K562 (cell line): ENCODE data around the gene NPAS3. TPM values are rescaled to one million over a fixed set of nuclear protein-coding genes. Genes with fewer than 3 reads are reported as not detected.

ENCODE experiments used
- ATAC-seq: fragments of 200-7000 bp; cut with Tn5 transposase; 3 replicates; pipeline ENCODE4 v1.9.1; 2020; ENCODE audit warnings: moderate library complexity
- BruUV-seq: library from RNA; stranded (reverse); fragments of 400-500 nt; replicated peaks from 2 replicates; lab custom pipeline; 2021; lab: Mats Ljungman, UMichigan
- CTCF ChIA-PET: fragments of 300-600 bp; formaldehyde crosslinking; extraction: SDS; loops from one replicate; lab custom pipeline; 2021; ENCODE audit warnings: low intra/inter-chr PET ratio; lab: Yijun Ruan, JAX
- POLR2A ChIA-PET: fragments of 300-600, 350-650 bp; sonication (Branson Sonifier 250); formaldehyde crosslinking; extraction: SDS; loops from one replicate; lab custom pipeline; 2021; ENCODE audit warnings: antibody characterized with exemption, inconsistent platforms; lab: Yijun Ruan, JAX
- DNase-seq, 4 experiments: peaks; one replicate each; pipeline versions ENCODE4 v3.0.0 to v3.0.0-alpha.2; 2011 to 2018; ENCODE audit warnings: low spot score in 3 of 4, mixed read lengths in 3 of 4; ENCODE audit errors: extremely low read depth in 1 of 4
- FAIRE-seq: peaks from 2 replicates; lab custom pipeline; 2011; peaks lifted over from hg19 to GRCh38; lab: Jason Lieb, UNC
- H2AFZ ChIP-seq: 2 replicates; pipeline ENCODE4 v1.6.0; 2011; ENCODE audit warnings: low read depth, low read length, control low read depth, inconsistent platforms
- H3K27ac ChIP-seq: fragments of 200-600 bp; 3 replicates; pipeline ENCODE4 v1.8.0; 2011; ENCODE audit warnings: low read depth, mild to moderate bottlenecking, control low read depth, inconsistent platforms, low read length, moderate library complexity, mixed read lengths; ENCODE audit errors: extremely low read depth
- H3K27me3 ChIP-seq, 2 experiments: fragments of 300-600 bp in 1 of 2; 2 replicates in 1 of 2; 3 replicates in 1 of 2; pipeline versions ENCODE4 v1.6.0 to v1.8.0; 2011; ENCODE audit warnings: inconsistent platforms in 2 of 2, low read length in 2 of 2, mild to moderate bottlenecking in 1 of 2, mixed read lengths in 1 of 2, moderate library complexity in 1 of 2; ENCODE audit not compliant: control insufficient read depth in 2 of 2, insufficient read depth in 2 of 2
- H3K36me3 ChIP-seq: fragments of 300-600 bp; 3 replicates; pipeline ENCODE4 v1.8.0; 2011; ENCODE audit warnings: mild to moderate bottlenecking, low read length, inconsistent platforms; ENCODE audit not compliant: control insufficient read depth, insufficient read depth
- H3K4me1 ChIP-seq, 2 experiments: fragments of 200-600 bp in 1 of 2; replicated peaks in 1 of 2; 2 replicates in 1 of 2; 3 replicates in 1 of 2; pipeline versions ENCODE4 v1.5.1 to v1.8.0; 2011; ENCODE audit warnings: inconsistent platforms in 2 of 2, low read length in 2 of 2, mild to moderate bottlenecking in 1 of 2, mixed read lengths in 1 of 2, moderate library complexity in 1 of 2; ENCODE audit not compliant: control insufficient read depth in 2 of 2, insufficient read depth in 2 of 2
- H3K4me2 ChIP-seq: 2 replicates; pipeline ENCODE4 v1.6.1; 2011; ENCODE audit warnings: low read length, control low read depth, inconsistent platforms, mixed read lengths; ENCODE audit not compliant: insufficient read depth
- H3K4me3 ChIP-seq: fragments of 200-600 bp; sonication (generic), shearing (Covaris generic); 2 replicates; pipeline ENCODE4 v1.5.1; 2016; ENCODE audit warnings: control low read depth, inconsistent platforms
- H3K79me2 ChIP-seq: fragments of 200-600 bp; 3 replicates; pipeline ENCODE4 v1.8.0; 2011; ENCODE audit warnings: low read length, inconsistent platforms; ENCODE audit not compliant: control insufficient read depth, insufficient read depth
- H3K9ac ChIP-seq, 2 experiments: 2 replicates each; pipeline versions ENCODE4 v1.6.0 to v1.6.1; 2011; ENCODE audit warnings: low read depth in 2 of 2, low read length in 2 of 2, control low read depth in 1 of 2, inconsistent platforms in 1 of 2, mild to moderate bottlenecking in 1 of 2, mixed read lengths in 1 of 2; ENCODE audit not compliant: insufficient read depth in 1 of 2
- H3K9me1 ChIP-seq: one replicate; pipeline ENCODE4 v1.6.0; 2011; ENCODE audit warnings: inconsistent platforms, mild to moderate bottlenecking, low read length, moderate library complexity; ENCODE audit not compliant: control insufficient read depth, insufficient read depth
- H3K9me3 ChIP-seq: replicated peaks from 2 replicates; pipeline ENCODE4 v1.5.1; 2011; ENCODE audit warnings: low read depth, low read length, inconsistent platforms; ENCODE audit not compliant: control insufficient read depth, insufficient read depth
- H4K20me1 ChIP-seq: replicated peaks from 2 replicates; pipeline ENCODE4 v1.6.1; 2011; ENCODE audit warnings: low read length, inconsistent platforms, mixed read lengths; ENCODE audit not compliant: control insufficient read depth, insufficient read depth
- ARID3B ChIP-seq: fragments of 250-450 bp; sonication (Bioruptor Pico); IDR thresholded peaks from 2 replicates; pipeline ENCODE4 v1.4.0; 2020; ENCODE audit warnings: borderline replicate concordance
- BCOR ChIP-seq: fragments of 450-650 bp; IDR thresholded peaks from 2 replicates; pipeline ENCODE4 v1.6.1; 2016
- CEBPG ChIP-seq, 3 experiments: fragments of 200-800 bp in 1 of 3; sonication (Bioruptor generic) in 1 of 3; sonication (generic) in 1 of 3; formaldehyde crosslinking in 1 of 3; IDR thresholded peaks in 2 of 3; conservative IDR thresholded peaks in 1 of 3; 2 replicates each; pipeline versions ENCODE4 v1.6.1 to v1.8.0; 2016 to 2022; ENCODE audit warnings: missing compliant biosample characterization in 2 of 3, missing genetic modification characterization in 2 of 3, mild to moderate bottlenecking in 1 of 3, missing genetic modification reagents in 1 of 3
- EGR1 ChIP-seq: fragments of 450-650 bp; conservative IDR thresholded peaks from 2 replicates; pipeline ENCODE4 v1.6.1; 2017; ENCODE audit warnings: mild to moderate bottlenecking
- FOXJ2 ChIP-seq: fragments of 200-800 bp; sonication (Bioruptor generic); IDR thresholded peaks from 2 replicates; pipeline ENCODE4 v1.6.1; 2016; ENCODE audit warnings: missing genetic modification characterization, missing compliant biosample characterization
- HDGF ChIP-seq: fragments of 450-650 bp; IDR thresholded peaks from 2 replicates; pipeline ENCODE4 v1.6.1; 2016
- ILK ChIP-seq: fragments of 450-650 bp; IDR thresholded peaks from 2 replicates; pipeline ENCODE4 v1.6.1; 2016; ENCODE audit warnings: missing genetic modification characterization, low read depth, mild to moderate bottlenecking, missing compliant biosample characterization, moderate library complexity, borderline replicate concordance
- NCOR1 ChIP-seq: fragments of 450-650 bp; IDR thresholded peaks from 2 replicates; pipeline ENCODE4 v1.6.1; 2016; ENCODE audit warnings: mild to moderate bottlenecking, moderate library complexity
- RBM34 ChIP-seq: fragments of 200-400 bp; formaldehyde crosslinking; IDR thresholded peaks from 2 replicates; pipeline ENCODE4 v1.6.1; 2018; ENCODE audit warnings: low read length, borderline replicate concordance; ENCODE audit not compliant: insufficient read depth
- STAT5A ChIP-seq: IDR thresholded peaks from 2 replicates; pipeline ENCODE4 v1.6.1; 2012; ENCODE audit warnings: low read length, inconsistent platforms, borderline replicate concordance
- TCF3 ChIP-seq: sonication (generic); formaldehyde crosslinking; IDR thresholded peaks from 2 replicates; pipeline ENCODE4 v1.4.0; 2020; ENCODE audit warnings: mild to moderate bottlenecking, missing genetic modification reagents
- TRIM25 ChIP-seq: fragments of 450-650 bp; IDR thresholded peaks from 2 replicates; pipeline ENCODE4 v1.7.0; 2016; ENCODE audit warnings: borderline replicate concordance
- ZFPM2 ChIP-seq: fragments of 250-450 bp; sonication (Bioruptor Pico); IDR thresholded peaks from 2 replicates; pipeline ENCODE4 v1.5.1; 2022; ENCODE audit warnings: mild to moderate bottlenecking
- ZKSCAN8 ChIP-seq: fragments of 200-800 bp; sonication (Bioruptor generic); IDR thresholded peaks from 2 replicates; pipeline ENCODE4 v1.6.1; 2016; ENCODE audit warnings: missing genetic modification characterization, missing compliant biosample characterization
- ZNF324 ChIP-seq: fragments of 250-450 bp; sonication (Bioruptor Pico); IDR thresholded peaks from 2 replicates; pipeline ENCODE4 v1.4.0; 2020; ENCODE audit warnings: mild to moderate bottlenecking
- WGBS: fragments of 100-300 bp; shearing (Covaris generic); methylation state at CpG from one replicate; pipeline ENCODE4 v1.1.6; 2016; ENCODE audit warnings: low coverage, mixed read lengths; ENCODE audit not compliant: insufficient coverage; ENCODE audit errors: missing lambda C conversion rate; 5-methylcytosine and 5-hydroxymethylcytosine counted together
- in situ Hi-C: fragments of 300-500 bp; cut with MboI; formaldehyde crosslinking; loops from 4 replicates; pipeline ENCODE4 v1.15.0; 2018; ENCODE audit warnings: inconsistent platforms, mixed read lengths
- intact Hi-C: fragments of 100-400 bp; cut with micrococcal nuclease; formaldehyde crosslinking; loops from 2 replicates; pipeline ENCODE4 v1.14.2; 2022
- polyA plus RNA-seq, 8 experiments: library from polyadenylated mRNA; depleted of rRNA in 4 of 8; stranded (reverse) in 5 of 8; unstranded in 3 of 8; fragments of >200 nt; fragmentation: Nextera tagmentation in 2 of 8; fragmentation: Illumina TruSeq in 1 of 8; extraction: Ambion mirVana in 2 of 8; extraction: Trizol in 1 of 8; gene quantifications; 2 replicates each; pipeline versions ENCODE4 v1.2.1 to v1.2.3, GENCODE V29; 2011 to 2014; ENCODE audit warnings: inconsistent platforms in 1 of 8, missing spikeins in 1 of 8
- total RNA-seq, 7 experiments: library from RNA; depleted of rRNA in 6 of 7; stranded (reverse); fragments of >200 nt in 6 of 7; fragmentation: Illumina TruSeq in 2 of 7; extraction: Trizol in 2 of 7; gene quantifications; 2 replicates each; pipeline versions ENCODE4 v1.2.1 to v1.2.3, GENCODE V29; 2011 to 2021; ENCODE audit warnings: low replicate concordance in 1 of 7
- TF ChIP-seq, protein P1 (sequence below): sonication (generic); formaldehyde crosslinking; IDR thresholded peaks from 2 replicates; pipeline ENCODE4 v1.8.1; 2022; ENCODE audit warnings: missing genetic modification reagents

Gene NPAS3
- total and polyA plus RNA-seq, 9 of the 15 experiments (the other 6 are each of a cell fraction or from before 2014, with no cell fraction given) = 0.04 TPM; not detected in 8

- Histone ChIP-seq H3K4me2 (no peak overlapping the region), H3K9me3 (no peaks in the 10 kb centered on the region), H3K9ac (no peak overlapping the region), H3K4me3 (no peak overlapping the region), H4K20me1 (no peaks in the 10 kb centered on the region), H3K9me1 (no peaks in the 10 kb centered on the region), H2AFZ (no peak overlapping the region), H3K79me2 (no peaks in the 10 kb centered on the region), H3K4me1 (no peaks in the 10 kb centered on the region), H3K27me3 (no peaks in the 10 kb centered on the region; a peak in 1 of 5 replicates), H3K27ac (no peak overlapping the region), H3K36me3 (no peaks in the 10 kb centered on the region)
- 0% methylated on average over 11 of the region's 12 CpGs for WGBS
- no peak for DNase-seq
- ATAC-seq = no peak
- FAIRE-seq = no peak
- no TSS peak for BruUV-seq
- in situ Hi-C loops = no loop called here
- CTCF ChIA-PET = no interaction called here
- intact Hi-C loops = no loop called here
- POLR2A ChIA-PET = interaction anchor here (0.8 kb wide), 1 partner anchor 623 kb away, joined by 3 read pairs; no protein-coding TSS in a partner anchor
- TF ChIP-seq TCF3 (CRISPR knock-in tag) = no peak
- TF ChIP-seq CEBPG (CRISPR knock-in tag; IDR thresholded peaks at IDR 0.05) = no peak
- TF ChIP-seq CEBPG (tag; conservative IDR thresholded peaks at IDR 0.05 in 1 of 2, IDR thresholded peaks at IDR 0.05 in 1 of 2) = no peak
- no peak for TF ChIP-seq FOXJ2
- no peak for TF ChIP-seq STAT5A
- TF ChIP-seq, protein P1, sequence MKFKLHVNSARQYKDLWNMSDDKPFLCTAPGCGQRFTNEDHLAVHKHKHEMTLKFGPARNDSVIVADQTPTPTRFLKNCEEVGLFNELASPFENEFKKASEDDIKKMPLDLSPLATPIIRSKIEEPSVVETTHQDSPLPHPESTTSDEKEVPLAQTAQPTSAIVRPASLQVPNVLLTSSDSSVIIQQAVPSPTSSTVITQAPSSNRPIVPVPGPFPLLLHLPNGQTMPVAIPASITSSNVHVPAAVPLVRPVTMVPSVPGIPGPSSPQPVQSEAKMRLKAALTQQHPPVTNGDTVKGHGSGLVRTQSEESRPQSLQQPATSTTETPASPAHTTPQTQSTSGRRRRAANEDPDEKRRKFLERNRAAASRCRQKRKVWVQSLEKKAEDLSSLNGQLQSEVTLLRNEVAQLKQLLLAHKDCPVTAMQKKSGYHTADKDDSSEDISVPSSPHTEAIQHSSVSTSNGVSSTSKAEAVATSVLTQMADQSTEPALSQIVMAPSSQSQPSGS = no peak
- TF ChIP-seq ILK (tag) = no peak
- TF ChIP-seq TRIM25 = no peak
- no peak for TF ChIP-seq ARID3B
- no peak for TF ChIP-seq ZNF324 (CRISPR knock-in tag)
- TF ChIP-seq NCOR1 = no peak
- TF ChIP-seq ZFPM2 (CRISPR knock-in tag) = no peak
- no peak for TF ChIP-seq HDGF
- no peak for TF ChIP-seq ZKSCAN8 (CRISPR knock-in tag)
- no peak for TF ChIP-seq EGR1
- no peak for TF ChIP-seq BCOR
- no peak for TF ChIP-seq RBM34
Observed at GRCh38 chr14:33699300-33699983, 760.8 kb downstream of the NPAS3 start.
